HG02973 (cell line): ENCODE measurements around the gene ABL1.

ENCODE experiments used
- ATAC-seq: cut with Tn5 transposase; IDR thresholded peaks from one replicate; pipeline ENCODE4 v1.9.1; 2021; ENCODE audit warnings: moderate library complexity; ENCODE audit not compliant: unreplicated experiment

Gene ABL1

DNA sequence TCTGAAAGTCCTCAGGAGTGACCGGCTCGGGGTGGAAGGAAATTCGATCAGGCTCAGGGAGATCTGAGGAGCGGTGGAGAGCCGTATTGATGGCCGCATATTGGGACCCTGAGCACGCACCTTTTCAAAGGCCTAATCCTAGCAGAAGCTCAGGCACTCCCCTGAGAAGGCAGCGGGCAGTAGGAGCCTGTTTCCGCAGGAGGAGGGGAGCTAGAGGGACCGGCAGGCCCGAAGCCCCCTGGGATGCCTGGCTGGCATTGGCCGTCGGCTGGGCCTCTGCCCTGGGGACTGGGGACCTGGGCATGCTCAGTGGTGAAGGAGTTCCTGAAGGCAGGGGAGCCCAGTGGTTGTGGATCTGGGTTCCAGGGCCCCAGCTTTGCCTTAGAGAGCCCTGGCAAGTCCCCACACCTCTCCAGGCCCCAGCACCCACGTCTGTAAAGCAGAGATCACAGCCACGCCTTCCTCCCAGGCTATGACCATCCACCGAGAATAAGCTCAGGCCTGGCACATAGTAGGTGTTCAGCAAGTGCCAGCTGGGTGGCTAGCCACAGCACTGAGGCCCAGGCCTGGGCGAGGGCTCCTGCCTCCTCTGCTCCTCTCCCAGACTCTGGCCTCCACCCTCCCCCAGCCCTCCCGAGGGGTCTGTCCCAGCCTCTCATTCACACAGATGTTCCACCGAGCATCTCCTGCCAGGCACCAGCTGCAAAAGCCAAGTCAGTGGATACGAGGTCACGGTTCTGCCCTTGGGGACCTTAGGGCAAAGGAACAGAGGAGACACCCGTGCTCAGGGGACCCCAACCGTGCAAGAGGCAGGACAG lies 78.8 kb downstream of the ABL1 start:
- ATAC-seq: no peak

DNA sequence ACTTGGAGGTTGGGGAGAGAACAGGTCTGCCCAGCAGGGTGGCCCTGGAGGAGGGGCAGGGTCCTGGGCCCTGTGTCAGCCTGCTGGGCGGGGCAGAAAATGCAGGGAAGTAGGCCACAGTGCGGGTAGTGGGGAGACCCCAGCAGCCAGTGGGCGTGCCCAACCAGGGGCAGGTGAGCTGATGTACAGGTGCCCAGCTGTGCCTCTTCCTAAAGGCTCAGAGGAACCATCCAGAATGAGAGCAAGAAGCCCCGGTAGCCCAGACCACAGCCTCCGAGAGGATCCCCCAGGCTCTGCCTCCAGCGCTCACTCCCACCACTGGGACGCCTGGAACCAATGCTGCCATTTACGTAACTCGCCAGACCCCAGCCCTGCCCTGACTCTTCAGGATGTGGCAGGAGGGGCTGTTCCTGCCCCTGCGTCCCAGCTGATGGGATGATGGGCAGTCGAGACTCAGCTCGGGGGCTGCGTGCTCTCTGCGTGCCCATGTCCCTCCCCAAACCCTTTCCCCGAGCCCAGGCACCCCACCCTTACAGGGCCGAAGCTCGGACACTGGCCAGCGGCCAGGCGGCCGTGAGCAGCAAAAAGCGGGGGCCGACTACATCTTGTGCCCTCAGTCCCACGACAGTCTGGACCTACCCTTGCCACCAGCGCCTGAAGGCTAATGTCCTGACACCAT lies 79.5 kb downstream of the ABL1 start:
- ATAC-seq: no peak

DNA sequence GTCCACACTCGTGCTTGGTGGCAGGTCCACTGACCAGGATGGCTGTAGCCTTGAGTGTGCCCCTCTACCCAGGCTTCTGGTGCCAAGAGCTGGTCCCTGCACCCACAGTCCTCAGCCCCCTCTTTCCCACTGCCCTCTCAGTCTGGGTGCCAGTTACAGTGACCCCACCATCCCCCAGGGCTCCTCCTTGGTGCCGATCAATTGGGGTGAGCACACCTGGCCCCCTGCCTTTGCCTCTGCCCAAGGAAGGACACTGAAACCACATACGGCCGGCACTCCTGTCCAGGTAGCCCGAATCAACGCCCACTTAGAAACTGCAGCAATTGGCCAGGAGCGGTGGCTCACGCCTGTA lies 80.0 kb downstream of the ABL1 start:
- no peak for ATAC-seq

DNA sequence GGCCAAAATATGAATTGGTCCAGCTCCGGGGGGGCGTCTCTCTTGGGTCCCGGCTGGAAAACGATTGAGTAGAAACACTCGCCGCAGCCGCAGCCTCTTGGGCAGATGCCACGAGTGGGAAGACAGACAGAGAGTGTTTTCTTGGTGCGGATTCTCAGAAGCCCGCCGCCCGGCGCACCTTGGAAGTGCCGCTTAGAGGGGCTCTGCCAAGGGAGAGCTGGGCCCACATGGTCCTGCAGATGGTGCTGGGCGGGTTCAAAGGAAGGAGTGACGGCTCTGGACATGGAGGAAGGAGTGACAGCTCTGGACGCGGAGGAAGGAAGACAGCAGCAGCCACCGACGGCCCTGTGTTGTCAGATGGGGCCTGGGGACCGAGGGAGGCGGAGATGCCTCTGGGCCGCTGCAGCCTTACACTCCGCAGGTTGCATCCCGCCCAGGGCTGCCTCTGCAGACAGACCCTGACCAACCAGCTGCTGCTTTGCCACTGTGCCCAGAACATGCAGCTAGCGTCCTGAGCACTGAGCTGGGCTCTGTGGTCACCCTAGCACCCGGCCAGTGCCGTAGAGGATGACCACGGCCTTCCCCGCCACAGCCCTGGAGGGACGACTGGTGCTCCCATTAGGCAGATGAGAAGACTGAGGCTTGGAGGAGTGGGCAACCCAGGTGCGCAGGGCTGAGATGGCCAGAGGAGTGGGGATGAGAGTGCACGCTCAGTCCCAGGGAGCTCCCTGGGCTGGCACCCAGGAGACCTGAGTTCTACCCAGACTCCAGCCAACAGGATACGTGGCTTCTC lies 82.3 kb downstream of the ABL1 start:
- ATAC-seq: no peak

GRCh38 chr9:130918101-130918825 lies 83.2 kb downstream of the ABL1 start:
- no peak for ATAC-seq

DNA sequence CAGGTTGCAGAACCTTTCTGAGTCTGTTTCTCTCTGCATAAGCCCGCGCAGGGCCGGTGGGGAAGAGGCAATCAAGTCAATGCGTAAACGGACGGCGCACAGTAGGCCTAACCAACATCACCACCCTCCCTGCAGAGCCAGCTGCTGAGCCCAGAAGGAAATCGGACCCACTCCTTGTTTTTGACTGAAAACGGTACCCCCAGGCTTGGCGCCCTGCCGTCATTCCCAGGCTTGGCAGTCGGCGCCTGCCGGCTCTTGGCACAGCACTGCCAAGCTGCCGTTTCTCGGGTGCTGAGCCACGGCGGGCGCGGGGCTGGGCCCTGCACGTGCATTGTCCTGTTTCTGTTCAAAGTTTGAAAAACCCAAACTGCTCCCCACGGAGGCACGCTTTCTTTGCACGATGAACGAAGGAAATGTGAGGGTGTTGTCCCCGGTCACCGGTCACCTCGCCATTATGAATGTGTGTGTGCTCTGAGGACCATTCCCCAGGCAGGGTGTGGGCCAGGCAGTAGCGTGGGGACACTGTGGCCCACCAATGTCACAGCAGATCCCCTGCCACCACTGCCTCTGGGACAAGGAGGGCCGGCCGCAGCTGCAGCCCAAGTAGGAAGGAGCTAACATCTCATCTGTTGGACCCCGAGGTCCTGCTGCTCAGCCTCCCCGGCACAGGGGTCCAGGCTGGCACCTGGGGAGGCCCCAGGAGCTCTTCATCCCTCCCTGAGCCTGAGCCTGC lies 83.9 kb downstream of the ABL1 start:
- no peak for ATAC-seq

GRCh38 chr9:130919559-130920145 lies 84.6 kb downstream of the ABL1 start:
- no peak for ATAC-seq

- ATAC-seq: no peak
Observed at GRCh38 chr9:130920233-130920632, 85.2 kb downstream of the ABL1 start.

DNA sequence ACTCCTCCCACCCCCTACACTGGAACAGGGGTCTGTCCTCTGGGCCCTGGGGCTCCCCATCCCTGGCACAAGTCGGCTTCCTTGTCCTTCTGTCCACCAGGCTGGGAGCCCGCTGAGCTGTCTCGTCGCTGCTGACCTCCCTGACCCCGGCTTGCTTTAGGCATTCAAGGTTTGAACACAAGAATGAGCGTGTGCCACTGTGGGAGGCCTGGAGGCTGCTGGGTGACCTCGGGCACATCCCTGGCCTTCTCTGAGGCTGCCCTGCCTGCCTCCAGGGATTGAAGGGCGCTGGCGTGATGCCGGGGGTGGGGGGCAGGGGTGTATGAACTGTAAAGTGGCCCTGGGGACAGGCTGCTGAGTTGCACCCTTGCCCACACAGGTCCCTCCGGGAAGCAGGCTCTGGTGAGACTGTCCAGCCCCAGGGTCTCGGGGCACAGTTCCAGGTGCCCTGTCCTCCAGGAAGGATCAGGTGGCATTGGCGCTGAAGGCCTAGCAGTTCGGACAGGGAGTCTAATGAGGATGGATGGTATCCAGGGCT lies 85.8 kb downstream of the ABL1 start:
- ATAC-seq: no peak

DNA sequence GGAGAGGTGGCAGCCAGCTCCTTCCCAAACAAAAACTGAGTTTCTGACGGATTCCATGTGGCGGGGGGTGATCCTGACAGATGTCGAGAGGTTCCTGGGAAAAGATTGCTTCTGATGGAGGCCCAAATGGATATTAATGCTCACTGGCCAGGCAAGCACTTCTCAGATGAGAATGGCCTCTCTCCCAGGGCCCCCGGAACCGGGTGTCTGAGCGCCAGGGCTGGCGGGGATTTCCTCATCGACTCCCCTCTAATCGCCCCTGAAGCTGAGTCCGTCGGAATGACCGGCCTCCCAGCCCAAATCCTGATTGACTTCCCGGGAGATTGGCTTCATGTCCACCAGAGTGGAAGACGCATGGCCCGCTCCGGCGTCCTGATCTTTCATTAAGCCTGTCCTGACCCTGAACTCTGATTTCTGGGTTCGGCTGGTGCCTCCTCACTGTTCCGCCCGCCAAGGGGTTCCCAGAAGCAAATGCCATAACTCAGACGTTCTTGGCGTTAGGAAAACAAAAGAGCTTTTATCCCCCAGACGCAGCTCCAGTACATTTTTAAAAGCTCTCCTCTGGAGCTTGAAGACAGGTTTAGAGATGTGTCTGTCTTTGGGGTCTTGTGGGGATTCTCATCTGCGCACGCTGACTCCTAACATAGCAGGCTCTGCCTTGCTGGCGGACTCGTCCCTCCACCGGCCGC lies 86.4 kb downstream of the ABL1 start:
- no peak for ATAC-seq

DNA sequence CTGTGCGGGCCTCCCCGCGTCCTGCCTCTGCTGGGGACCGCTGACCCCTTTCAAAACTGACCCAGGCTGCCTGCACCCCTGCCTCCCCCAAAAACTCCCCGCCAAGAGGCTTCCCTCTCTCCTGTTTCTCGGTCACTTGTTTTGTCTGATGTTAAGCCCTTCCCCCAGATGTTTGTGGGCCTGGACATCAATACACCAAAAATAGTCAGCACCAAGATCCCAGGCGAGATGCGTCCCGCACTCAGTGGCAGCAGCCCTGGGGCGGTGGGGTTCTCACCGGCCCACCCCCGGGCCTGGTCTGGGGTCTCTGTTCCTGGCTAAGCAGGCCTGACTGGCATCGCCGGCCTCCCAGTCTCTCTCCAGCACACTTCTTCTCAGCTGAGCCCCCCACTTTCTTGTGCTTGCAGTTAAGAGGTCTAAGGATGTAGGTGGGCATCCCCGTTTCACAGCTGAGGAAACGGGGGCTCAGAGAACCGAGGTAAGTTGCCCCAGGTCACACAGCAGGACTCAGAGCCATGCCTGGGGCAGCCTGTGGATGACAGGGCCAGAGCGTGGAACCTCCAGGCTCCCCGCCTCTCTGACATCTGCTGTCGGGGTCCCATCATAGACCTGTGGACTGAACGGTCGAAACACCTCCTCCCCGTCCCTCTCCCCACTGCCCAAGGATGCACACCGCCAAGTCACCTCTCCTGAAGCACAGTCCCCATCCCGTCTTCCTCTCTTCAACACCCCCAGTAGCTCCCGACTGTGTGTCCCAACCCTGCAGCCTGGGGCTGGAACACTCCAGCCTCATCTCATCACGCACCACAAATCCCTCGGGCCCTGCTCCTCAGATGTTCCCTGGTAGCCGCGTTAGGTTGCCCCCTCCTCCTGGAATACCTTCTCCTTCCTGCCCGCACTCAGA lies 87.2 kb downstream of the ABL1 start:
- no peak for ATAC-seq

DNA sequence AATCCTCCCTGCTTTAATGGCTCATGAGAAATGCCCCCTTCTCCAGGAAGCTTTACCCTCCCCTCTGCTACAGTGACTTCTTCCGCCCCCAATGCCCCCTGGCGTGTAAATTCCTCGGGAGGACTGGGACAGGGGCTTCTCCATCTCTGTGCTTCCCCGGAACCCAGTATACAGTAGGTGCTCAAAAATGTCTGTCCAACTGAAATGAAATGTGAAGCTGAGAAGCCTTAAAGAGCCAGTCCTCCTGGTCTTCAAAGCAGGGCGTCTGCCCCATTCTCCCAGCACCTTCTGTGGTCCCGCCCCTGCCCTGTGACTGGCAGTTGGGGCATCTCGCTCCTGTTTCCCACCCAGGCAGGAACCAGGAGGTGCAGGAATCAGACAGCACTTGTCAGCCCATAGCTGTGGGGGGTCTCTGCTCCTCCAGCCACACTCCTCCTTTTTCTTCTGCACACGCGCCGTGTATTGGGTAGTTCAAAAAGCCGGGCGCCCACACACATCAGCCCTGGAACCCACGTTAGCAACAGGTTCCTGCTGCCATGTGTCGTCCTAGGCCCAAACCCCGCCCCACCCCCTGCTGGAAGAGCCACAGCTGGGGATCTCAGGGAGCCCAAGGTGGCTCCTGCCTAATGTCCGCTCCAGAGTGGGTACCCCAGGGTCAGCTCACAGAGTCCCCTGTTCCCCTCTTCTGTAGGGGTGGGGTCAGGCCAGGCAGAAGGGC lies 88.0 kb downstream of the ABL1 start:
- no peak for ATAC-seq

GRCh38 chr9:130923611-130924447 lies 88.8 kb downstream of the ABL1 start:
- no peak for ATAC-seq

DNA sequence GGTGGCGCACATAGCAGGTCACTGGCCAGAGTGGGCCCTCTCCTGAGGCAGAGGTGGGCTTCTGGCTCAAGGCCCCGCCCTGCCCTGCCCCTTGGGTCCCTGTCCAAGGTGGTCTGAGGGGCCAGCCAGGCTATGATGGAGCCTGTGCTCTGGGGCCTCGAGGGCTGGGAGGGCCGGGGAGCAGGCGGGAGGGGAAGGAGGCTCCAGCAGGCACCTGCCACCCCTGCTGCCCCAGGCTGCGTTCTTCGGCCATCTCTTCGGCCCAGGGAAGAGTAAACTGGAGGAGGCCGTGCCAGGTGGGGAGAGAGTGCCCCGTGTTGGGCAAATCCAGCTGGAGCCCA lies 89.4 kb downstream of the ABL1 start:
- no peak for ATAC-seq

- no peak for ATAC-seq
Observed at GRCh38 chr9:130925050-130925678, 90.1 kb downstream of the ABL1 start.

- ATAC-seq: no peak
Observed at GRCh38 chr9:130927338-130927737, 92.3 kb downstream of the ABL1 start.
